K562 (cell line): ENCODE measurements around the gene TMEM154. TPM values are rescaled to one million over a fixed set of nuclear protein-coding genes. Genes with fewer than 3 reads are reported as not detected.

ENCODE experiments used
- ELF1 ChIP-seq: fragments of 200-800 bp; sonication (Bioruptor generic); IDR thresholded peaks from 2 replicates; pipeline ENCODE4 v1.6.1; 2016; ENCODE audit warnings: missing genetic modification characterization, missing compliant biosample characterization
- ESRRA ChIP-seq: fragments of 450-650 bp; IDR thresholded peaks from 2 replicates; pipeline ENCODE4 v1.6.1; 2014; ENCODE audit warnings: low read depth, mild to moderate bottlenecking, moderate library complexity, borderline replicate concordance
- HDAC6 ChIP-seq: IDR thresholded peaks from 2 replicates; pipeline ENCODE4 v1.6.1; 2012; ENCODE audit warnings: low read depth, mild to moderate bottlenecking, control low read depth, inconsistent platforms, low read length, moderate library complexity
- HNRNPUL1 ChIP-seq: fragments of 200-400 bp; formaldehyde crosslinking; IDR thresholded peaks from 2 replicates; pipeline ENCODE4 v1.6.1; 2017; ENCODE audit warnings: low read length
- KLF16 ChIP-seq: IDR thresholded peaks from 2 replicates; pipeline ENCODE4 v1.6.1; 2016; ENCODE audit warnings: antibody characterized with exemption
- MEF2D ChIP-seq: conservative IDR thresholded peaks from 2 replicates; pipeline ENCODE4 v1.6.1; 2016; ENCODE audit warnings: low read depth, missing genetic modification characterization, missing compliant biosample characterization
- MTF1 ChIP-seq: fragments of 250-450 bp; sonication (Bioruptor Pico); IDR thresholded peaks from 2 replicates; pipeline ENCODE4 v1.9.0; 2021; ENCODE audit warnings: moderate library complexity, mild to moderate bottlenecking, inconsistent platforms, borderline replicate concordance
- RBFOX2 ChIP-seq: fragments of 200-400 bp; formaldehyde crosslinking; IDR thresholded peaks from 2 replicates; pipeline ENCODE4 v1.6.1; 2017; ENCODE audit warnings: low read depth, mild to moderate bottlenecking, low read length, moderate library complexity
- SRSF3 ChIP-seq: fragments of 200-400 bp; formaldehyde crosslinking; IDR thresholded peaks from 2 replicates; pipeline ENCODE4 v1.6.1; 2016; ENCODE audit warnings: mild to moderate bottlenecking, low read length, moderate library complexity; ENCODE audit not compliant: insufficient read depth
- ZKSCAN1 ChIP-seq: fragments of 150-350 bp; IDR thresholded peaks from 2 replicates; pipeline ENCODE4 v1.6.1; 2016; ENCODE audit warnings: low read depth, low read length
- ZNF174 ChIP-seq: fragments of 250-450 bp; sonication (Bioruptor Pico); IDR thresholded peaks from 2 replicates; pipeline ENCODE4 v1.4.0; 2020; ENCODE audit warnings: mild to moderate bottlenecking
- ZNF57 ChIP-seq: fragments of 450-650 bp; formaldehyde crosslinking; IDR thresholded peaks from 2 replicates; pipeline ENCODE4 v1.4.0; 2020; ENCODE audit warnings: mild to moderate bottlenecking, moderate library complexity
- ZNF707 ChIP-seq: fragments of 250-450 bp; sonication (Bioruptor Pico); conservative IDR thresholded peaks from 2 replicates; pipeline ENCODE4 v1.8.0; 2022; ENCODE audit warnings: inconsistent platforms, mild to moderate bottlenecking, moderate library complexity
- ZZZ3 ChIP-seq: fragments of 450-650 bp; IDR thresholded peaks from 2 replicates; pipeline ENCODE4 v1.6.1; 2016; ENCODE audit warnings: antibody characterized with exemption, mild to moderate bottlenecking, moderate library complexity
- polyA plus RNA-seq, 8 experiments: library from polyadenylated mRNA; depleted of rRNA in 4 of 8; stranded (reverse) in 5 of 8; unstranded in 3 of 8; fragments of >200 nt; fragmentation: Nextera tagmentation in 2 of 8; fragmentation: Illumina TruSeq in 1 of 8; extraction: Ambion mirVana in 2 of 8; extraction: Trizol in 1 of 8; gene quantifications; 2 replicates each; pipeline versions ENCODE4 v1.2.1 to v1.2.3, GENCODE V29; 2011 to 2014; ENCODE audit warnings: inconsistent platforms in 1 of 8, missing spikeins in 1 of 8
- total RNA-seq, 7 experiments: library from RNA; depleted of rRNA in 6 of 7; stranded (reverse); fragments of >200 nt in 6 of 7; fragmentation: Illumina TruSeq in 2 of 7; extraction: Trizol in 2 of 7; gene quantifications; 2 replicates each; pipeline versions ENCODE4 v1.2.1 to v1.2.3, GENCODE V29; 2011 to 2021; ENCODE audit warnings: low replicate concordance in 1 of 7
- TF ChIP-seq, protein P1 (sequence below): fragments of 450-650 bp; IDR thresholded peaks from 2 replicates; pipeline ENCODE4 v1.6.1; 2017; ENCODE audit warnings: antibody characterized with exemption
- TF ChIP-seq, protein P2 (sequence below): sonication (generic); formaldehyde crosslinking; IDR thresholded peaks from 2 replicates; pipeline ENCODE4 v1.8.1; 2023; ENCODE audit warnings: mild to moderate bottlenecking, missing genetic modification reagents
- TF ChIP-seq, protein P3 (sequence below): fragments of 450-650 bp; IDR thresholded peaks from 2 replicates; pipeline ENCODE4 v1.6.1; 2014; ENCODE audit warnings: low read depth, mild to moderate bottlenecking, moderate library complexity, borderline replicate concordance
- TF ChIP-seq, protein P4 (sequence below): fragments of 450-650 bp; IDR thresholded peaks from 2 replicates; pipeline ENCODE4 v1.6.1; 2016; ENCODE audit warnings: missing biosample characterization, missing genetic modification characterization
- TF ChIP-seq, protein P5 (sequence below): sonication (generic); IDR thresholded peaks from 2 replicates; pipeline ENCODE4 v1.6.1; 2016

The TMEM154 gene
- total and polyA plus RNA-seq, 9 of the 15 experiments (the other 6 are each of a cell fraction or from before 2014, with no cell fraction given): 0.13 to 1.8 (median 0.58) TPM

DNA sequence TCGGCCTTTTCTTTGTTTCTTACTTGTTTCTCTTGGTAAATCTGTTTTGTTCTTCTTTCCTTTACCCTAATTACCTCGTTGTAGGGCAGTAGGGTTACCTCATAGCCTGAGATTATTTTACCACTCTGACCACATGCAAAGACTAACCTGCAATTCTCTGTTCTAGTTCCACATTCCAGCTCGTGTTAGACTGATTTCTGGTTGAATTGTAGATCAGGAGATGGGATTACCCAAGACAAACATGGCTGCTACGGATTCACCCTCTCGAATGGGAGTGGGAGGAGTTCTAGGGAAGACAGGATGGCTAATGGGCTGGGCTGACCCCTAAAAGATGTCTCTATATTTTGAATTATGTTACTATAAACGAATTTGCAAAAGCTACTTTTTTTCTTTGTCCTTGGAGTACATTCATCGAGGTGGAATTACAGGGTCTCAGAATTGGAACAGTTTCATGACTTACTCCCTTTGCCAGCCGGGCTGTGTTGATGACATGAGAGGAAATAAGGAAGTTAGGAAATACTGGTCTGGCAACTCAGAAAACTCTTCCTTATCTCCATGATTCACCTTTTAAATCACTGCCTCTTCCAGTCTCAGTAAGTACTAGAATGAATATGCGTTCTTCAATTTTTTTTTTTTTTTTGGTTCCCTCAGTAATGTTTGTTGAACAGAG is 107.2 kb downstream of the TMEM154 start (continued):
- TF ChIP-seq HDAC6 (no peak), ESRRA (no peak), MTF1 (no peak), HNRNPUL1 (no peak), KLF16 (peak; percentile 72), ZNF707 (CRISPR knock-in tag) (no peak), ZNF57 (CRISPR knock-in tag) (no peak), ZZZ3 (no peak), MEF2D (tag) (no peak), SRSF3 (no peak), ELF1 (peak; percentile 71), ZNF174 (CRISPR knock-in tag) (no peak), RBFOX2 (no peak), ZKSCAN1 (no peak)
- TF ChIP-seq, protein P1, sequence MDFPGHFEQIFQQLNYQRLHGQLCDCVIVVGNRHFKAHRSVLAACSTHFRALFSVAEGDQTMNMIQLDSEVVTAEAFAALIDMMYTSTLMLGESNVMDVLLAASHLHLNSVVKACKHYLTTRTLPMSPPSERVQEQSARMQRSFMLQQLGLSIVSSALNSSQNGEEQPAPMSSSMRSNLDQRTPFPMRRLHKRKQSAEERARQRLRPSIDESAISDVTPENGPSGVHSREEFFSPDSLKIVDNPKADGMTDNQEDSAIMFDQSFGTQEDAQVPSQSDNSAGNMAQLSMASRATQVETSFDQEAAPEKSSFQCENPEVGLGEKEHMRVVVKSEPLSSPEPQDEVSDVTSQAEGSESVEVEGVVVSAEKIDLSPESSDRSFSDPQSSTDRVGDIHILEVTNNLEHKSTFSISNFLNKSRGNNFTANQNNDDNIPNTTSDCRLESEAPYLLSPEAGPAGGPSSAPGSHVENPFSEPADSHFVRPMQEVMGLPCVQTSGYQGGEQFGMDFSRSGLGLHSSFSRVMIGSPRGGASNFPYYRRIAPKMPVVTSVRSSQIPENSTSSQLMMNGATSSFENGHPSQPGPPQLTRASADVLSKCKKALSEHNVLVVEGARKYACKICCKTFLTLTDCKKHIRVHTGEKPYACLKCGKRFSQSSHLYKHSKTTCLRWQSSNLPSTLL: no peak
- TF ChIP-seq, protein P2, sequence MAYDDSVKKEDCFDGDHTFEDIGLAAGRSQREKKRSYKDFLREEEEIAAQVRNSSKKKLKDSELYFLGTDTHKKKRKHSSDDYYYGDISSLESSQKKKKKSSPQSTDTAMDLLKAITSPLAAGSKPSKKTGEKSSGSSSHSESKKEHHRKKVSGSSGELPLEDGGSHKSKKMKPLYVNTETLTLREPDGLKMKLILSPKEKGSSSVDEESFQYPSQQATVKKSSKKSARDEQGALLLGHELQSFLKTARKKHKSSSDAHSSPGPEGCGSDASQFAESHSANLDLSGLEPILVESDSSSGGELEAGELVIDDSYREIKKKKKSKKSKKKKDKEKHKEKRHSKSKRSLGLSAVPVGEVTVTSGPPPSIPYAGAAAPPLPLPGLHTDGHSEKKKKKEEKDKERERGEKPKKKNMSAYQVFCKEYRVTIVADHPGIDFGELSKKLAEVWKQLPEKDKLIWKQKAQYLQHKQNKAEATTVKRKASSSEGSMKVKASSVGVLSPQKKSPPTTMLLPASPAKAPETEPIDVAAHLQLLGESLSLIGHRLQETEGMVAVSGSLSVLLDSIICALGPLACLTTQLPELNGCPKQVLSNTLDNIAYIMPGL: no peak
- TF ChIP-seq, protein P3, sequence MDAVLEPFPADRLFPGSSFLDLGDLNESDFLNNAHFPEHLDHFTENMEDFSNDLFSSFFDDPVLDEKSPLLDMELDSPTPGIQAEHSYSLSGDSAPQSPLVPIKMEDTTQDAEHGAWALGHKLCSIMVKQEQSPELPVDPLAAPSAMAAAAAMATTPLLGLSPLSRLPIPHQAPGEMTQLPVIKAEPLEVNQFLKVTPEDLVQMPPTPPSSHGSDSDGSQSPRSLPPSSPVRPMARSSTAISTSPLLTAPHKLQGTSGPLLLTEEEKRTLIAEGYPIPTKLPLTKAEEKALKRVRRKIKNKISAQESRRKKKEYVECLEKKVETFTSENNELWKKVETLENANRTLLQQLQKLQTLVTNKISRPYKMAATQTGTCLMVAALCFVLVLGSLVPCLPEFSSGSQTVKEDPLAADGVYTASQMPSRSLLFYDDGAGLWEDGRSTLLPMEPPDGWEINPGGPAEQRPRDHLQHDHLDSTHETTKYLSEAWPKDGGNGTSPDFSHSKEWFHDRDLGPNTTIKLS: no peak
- TF ChIP-seq, protein P4, sequence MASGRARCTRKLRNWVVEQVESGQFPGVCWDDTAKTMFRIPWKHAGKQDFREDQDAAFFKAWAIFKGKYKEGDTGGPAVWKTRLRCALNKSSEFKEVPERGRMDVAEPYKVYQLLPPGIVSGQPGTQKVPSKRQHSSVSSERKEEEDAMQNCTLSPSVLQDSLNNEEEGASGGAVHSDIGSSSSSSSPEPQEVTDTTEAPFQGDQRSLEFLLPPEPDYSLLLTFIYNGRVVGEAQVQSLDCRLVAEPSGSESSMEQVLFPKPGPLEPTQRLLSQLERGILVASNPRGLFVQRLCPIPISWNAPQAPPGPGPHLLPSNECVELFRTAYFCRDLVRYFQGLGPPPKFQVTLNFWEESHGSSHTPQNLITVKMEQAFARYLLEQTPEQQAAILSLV (tag): no peak
- TF ChIP-seq, protein P5, sequence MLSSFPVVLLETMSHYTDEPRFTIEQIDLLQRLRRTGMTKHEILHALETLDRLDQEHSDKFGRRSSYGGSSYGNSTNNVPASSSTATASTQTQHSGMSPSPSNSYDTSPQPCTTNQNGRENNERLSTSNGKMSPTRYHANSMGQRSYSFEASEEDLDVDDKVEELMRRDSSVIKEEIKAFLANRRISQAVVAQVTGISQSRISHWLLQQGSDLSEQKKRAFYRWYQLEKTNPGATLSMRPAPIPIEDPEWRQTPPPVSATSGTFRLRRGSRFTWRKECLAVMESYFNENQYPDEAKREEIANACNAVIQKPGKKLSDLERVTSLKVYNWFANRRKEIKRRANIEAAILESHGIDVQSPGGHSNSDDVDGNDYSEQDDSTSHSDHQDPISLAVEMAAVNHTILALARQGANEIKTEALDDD: peak; percentile 55; the same call in 1 of the 2 replicates
